ENCODE measurements around the gene C22orf42. TPM values are rescaled to one million over a fixed set of nuclear protein-coding genes. Genes with fewer than 3 reads are reported as not detected.
"Not testable (repeated sequence)": the region's sequence is repeated elsewhere in the genome, so short reads cannot be mapped to it uniquely, and the experiment has no call there.

C22orf42 gene
- total RNA-seq, 1 experiment from 2014 or later, result not detected

DNA sequence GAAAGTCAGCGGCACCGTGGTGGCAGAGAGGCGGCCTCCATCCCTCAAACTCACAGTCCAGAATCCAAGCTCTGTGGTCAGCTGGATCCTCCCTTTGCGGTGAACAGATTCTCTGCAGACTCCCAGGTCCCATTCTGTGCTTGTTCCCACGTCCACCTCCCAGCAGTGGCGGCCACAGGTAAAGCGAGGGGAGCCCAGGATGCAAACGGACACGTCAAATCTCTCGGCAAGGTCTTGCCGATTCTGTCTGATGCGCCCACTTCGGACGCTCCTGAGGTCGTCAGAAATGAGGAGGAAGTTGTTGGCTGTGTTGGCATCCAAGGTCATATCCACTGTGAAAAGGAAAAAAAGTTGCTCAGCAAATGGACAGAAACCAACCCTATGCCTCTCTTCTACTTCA is 31.9 kb upstream of the C22orf42 start:
- not testable (repeated sequence) for H2BK5ac ChIP-seq (ENCODE audit: insufficient read length, low read length); H2BK15ac ChIP-seq (ENCODE audit: low read depth, low read length); H3K56ac ChIP-seq (ENCODE audit: insufficient read length, low read depth, low read length); H4K20me1 ChIP-seq (ENCODE audit: control insufficient read depth, insufficient read depth, insufficient read length); H3K27me3 ChIP-seq (ENCODE audit: insufficient read depth, low read length); H4K8ac ChIP-seq (replicated peaks; ENCODE audit: insufficient read length, low read depth, low read length); H3K79me1 ChIP-seq (ENCODE audit: insufficient read depth, low read depth, low read length, poor library complexity, severe bottlenecking); H4K5ac ChIP-seq (ENCODE audit: insufficient read length, low read depth, low read length); H2BK12ac ChIP-seq (ENCODE audit: insufficient read length, low read depth, low read length); H3K27ac Mint-ChIP-seq; H3K23me2 ChIP-seq (ENCODE audit: insufficient read length, low read depth, low read length, poor library complexity, severe bottlenecking); H3K4me1 ChIP-seq (ENCODE audit: insufficient read depth, low read length); H3K36me3 Mint-ChIP-seq (ENCODE audit: insufficient read depth in 1 of 3, low read depth in 3 of 3); H4K91ac ChIP-seq (ENCODE audit: insufficient read length, low read depth, low read length); H3K23ac ChIP-seq (ENCODE audit: insufficient read length, low read depth, low read length); H3K4ac ChIP-seq (ENCODE audit: low read depth, low read length); H3K4me3 Mint-ChIP-seq; H3T11ph ChIP-seq (ENCODE audit: low read length); H3K14ac ChIP-seq (ENCODE audit: insufficient read depth, low read length); H3K27ac ChIP-seq (ENCODE audit: insufficient read length, low read depth, low read length); H2AFZ ChIP-seq (ENCODE audit: low read length); H3K9me3 Mint-ChIP-seq; H3K18ac ChIP-seq (ENCODE audit: insufficient read length, low read depth, low read length); H2BK20ac ChIP-seq (ENCODE audit: low read depth, low read length, poor library complexity, severe bottlenecking); H2BK120ac ChIP-seq (ENCODE audit: low read depth, low read length, poor library complexity, severe bottlenecking); DNase-seq; H2AK5ac ChIP-seq (ENCODE audit: insufficient read length, low read length); H3K9me3 ChIP-seq (ENCODE audit: control insufficient read depth, low read depth, low read length); H3K79me2 ChIP-seq (ENCODE audit: insufficient read depth, low read length); H3K4me1 Mint-ChIP-seq; H3K9ac ChIP-seq (ENCODE audit: extremely low read depth, insufficient read length, low read length); H3K4me2 ChIP-seq (ENCODE audit: insufficient read depth, insufficient read length, low read length)
- peaks cover 90% of the 10 kb centered on the region for H3K27me3 Mint-ChIP-seq (ENCODE audit: low read depth)
- no CpG with 5 or more reads among the region's 15 CpGs for WGBS (ENCODE audit: extremely low coverage, insufficient read length, low lambda C conversion rate)

Data from H9 (cell line).